Adipose tissue (tissue), 3 donors: ENCODE measurements around the gene SFRP4. TPM values are rescaled to one million over a fixed set of nuclear protein-coding genes. Genes with fewer than 3 reads are reported as not detected.

Source experiments
- H3K27ac ChIP-seq: one replicate; pipeline ENCODE4 v1.5.1; 2013; ENCODE audit warnings: low read depth, low read length
- WGBS, 3 donors: extraction: QIAGEN DNeasy Blood & Tissue Kit; methylation state at CpG; one replicate each; pipeline ENCODE4 v1.1.7; 2013; 5-methylcytosine and 5-hydroxymethylcytosine counted together
- polyA plus RNA-seq, 3 donors: library from polyadenylated mRNA; stranded (reverse); fragments of 200-250 nt; gene quantifications; one replicate each; pipeline ENCODE4 v1.2.3, GENCODE V29; 2013
- donor health status: healthy with polysubstance abuse.
- donor health status: Bipolar disorder and iron deficiency.
- donor health status: healthy.

The SFRP4 gene
- polyA plus RNA-seq, 3 donors, result 0.47 to 5.2 (median 3.0) TPM

- 84 to 90% (median 88%) methylated on average over 4 of the region's 4 CpGs for WGBS, 3 donors
- H3K27ac ChIP-seq, result no peak overlapping the region
These were observed 12.3 kb upstream of the SFRP4 start for GRCh38 chr7:37928878-37929277.

- 72 to 86% (median 82%) methylated on average over 2 of the region's 2 CpGs for WGBS, 3 donors
- no peak overlapping the region for H3K27ac ChIP-seq
These were observed 11.3 kb upstream of the SFRP4 start for GRCh38 chr7:37927773-37928444.

GRCh38 chr7:37925620-37926019 is 9.0 kb upstream of the SFRP4 start:
- WGBS, 3 donors, result 91 to 97% (median 95%) methylated on average over 1 of the region's 1 CpG
- no peak overlapping the region for H3K27ac ChIP-seq

GRCh38 chr7:37924491-37925041 is 7.9 kb upstream of the SFRP4 start:
- H3K27ac ChIP-seq, result no peak overlapping the region
- WGBS, 3 donors, result 69 to 79% (median 75%) methylated on average over 3 of the region's 3 CpGs

- no peak overlapping the region for H3K27ac ChIP-seq
- 75 to 87% (median 76%) methylated on average over 1 of the region's 1 CpG for WGBS, 3 donors
These were observed 7.4 kb upstream of the SFRP4 start for GRCh38 chr7:37923996-37924395.

- WGBS, 3 donors, result 60 to 78% (median 75%) methylated on average over 4 of the region's 4 CpGs
These were observed 5.3 kb upstream of the SFRP4 start for GRCh38 chr7:37921876-37922275.

GRCh38 chr7:37920849-37921805 is 4.5 kb upstream of the SFRP4 start:
- no peak overlapping the region for H3K27ac ChIP-seq
- 1 to 2% (median 1%) methylated on average over 53 to 63 of the region's 63 CpGs for WGBS, 3 donors

More at GRCh38 chr7:37921876-37922275, 5.3 kb upstream of the SFRP4 start:
- H3K27ac ChIP-seq, result no peak overlapping the region

- 11 to 14% (median 14%) methylated on average over 22 of the region's 22 CpGs for WGBS, 3 donors
- H3K27ac ChIP-seq, result no peak within 1 kb of the TSS
These were observed 3.8 kb upstream of the SFRP4 start, which contains the start of gene EPDR1 for GRCh38 chr7:37920305-37920848. TSS of gene EPDR1 (plus strand) at chr7:37920640. CDS start at chr7:37920940, 300 bp downstream.

GRCh38 chr7:37918526-37918925 is 1.9 kb upstream of the SFRP4 start:
- H3K27ac ChIP-seq, result no peak overlapping the region

GRCh38 chr7:37916017-37916672 is 472 bp downstream of the SFRP4 start:
- no peak overlapping the region for H3K27ac ChIP-seq
- 3 to 6% (median 5%) methylated on average over 57 of the region's 57 CpGs for WGBS, 3 donors

More at GRCh38 chr7:37918526-37918925, 1.9 kb upstream of the SFRP4 start:
- 48 to 65% (median 61%) methylated on average over 4 of the region's 4 CpGs for WGBS, 3 donors

- H3K27ac ChIP-seq, result no peak overlapping the region
- 5 to 8% (median 7%) methylated on average over 5 of the region's 5 CpGs for WGBS, 3 donors
These were observed 1.2 kb downstream of the SFRP4 start for GRCh38 chr7:37915438-37915837.

- 43 to 60% (median 54%) methylated on average over 2 of the region's 2 CpGs for WGBS, 3 donors
- no peak overlapping the region for H3K27ac ChIP-seq
These were observed 3.9 kb downstream of the SFRP4 start for GRCh38 chr7:37912756-37913155.

GRCh38 chr7:37908221-37908788 is 8.3 kb downstream of the SFRP4 start:
- WGBS, 3 donors, result 86 to 100% (median 86%) methylated on average over 1 of the region's 1 CpG
- H3K27ac ChIP-seq, result no peak overlapping the region

- 88 to 91% (median 91%) methylated on average over 2 of the region's 2 CpGs for WGBS, 3 donors
- no peak overlapping the region for H3K27ac ChIP-seq
These were observed 14.6 kb downstream of the SFRP4 start for GRCh38 chr7:37901890-37902524.

GRCh38 chr7:37901236-37901827 is 15.3 kb downstream of the SFRP4 start:
- no peak overlapping the region for H3K27ac ChIP-seq
- WGBS, 3 donors, result 16 to 21% (median 17%) methylated on average over 6 of the region's 6 CpGs

GRCh38 chr7:37899712-37900247 is 16.8 kb downstream of the SFRP4 start:
- H3K27ac ChIP-seq, result no peak overlapping the region
- WGBS, 3 donors, result 50 to 80% (median 76%) methylated on average over 3 of the region's 3 CpGs

GRCh38 chr7:37894671-37895070 is 21.9 kb downstream of the SFRP4 start:
- H3K27ac ChIP-seq, result no peak overlapping the region
- WGBS, 3 donors, result 60 to 75% (median 71%) methylated on average over 3 of the region's 3 CpGs
